Occipital lobe (tissue), 2 donors: ENCODE data around the gene C16orf86. TPM values are rescaled to one million over a fixed set of nuclear protein-coding genes. Genes with fewer than 3 reads are reported as not detected.

Source experiments
- DNase-seq: peaks from one replicate; lab custom pipeline; 2025; lab: John Stamatoyannopoulos, UW
- total RNA-seq: library from RNA; depleted of rRNA; stranded (reverse); fragments of >200 nt; gene quantifications from one replicate; pipeline ENCODE4 v1.2.3, GENCODE V29; 2014

C16orf86 gene
- total RNA-seq, 1 donor from 2014 or later = 3.1 TPM

DNA sequence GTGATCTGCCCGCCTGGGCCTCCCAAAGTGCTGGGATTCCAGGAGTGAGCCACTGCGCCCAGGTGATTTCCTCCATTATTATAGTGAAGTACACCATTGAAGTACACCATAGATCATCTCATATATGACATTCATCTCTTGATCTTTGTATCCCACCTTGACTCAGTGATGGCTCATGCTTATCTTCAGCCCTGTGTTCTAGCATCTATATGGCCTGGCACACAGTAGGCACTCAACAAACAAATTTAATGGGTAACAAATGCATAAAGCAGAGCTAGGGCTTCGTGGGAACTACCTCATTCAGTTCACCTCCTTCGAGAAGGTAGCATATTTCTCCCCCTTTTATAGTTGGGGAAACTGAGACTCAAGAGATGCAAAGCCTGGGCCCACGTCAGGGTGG is 1.0 kb upstream of the C16orf86 start:
- no peak for DNase-seq

DNA sequence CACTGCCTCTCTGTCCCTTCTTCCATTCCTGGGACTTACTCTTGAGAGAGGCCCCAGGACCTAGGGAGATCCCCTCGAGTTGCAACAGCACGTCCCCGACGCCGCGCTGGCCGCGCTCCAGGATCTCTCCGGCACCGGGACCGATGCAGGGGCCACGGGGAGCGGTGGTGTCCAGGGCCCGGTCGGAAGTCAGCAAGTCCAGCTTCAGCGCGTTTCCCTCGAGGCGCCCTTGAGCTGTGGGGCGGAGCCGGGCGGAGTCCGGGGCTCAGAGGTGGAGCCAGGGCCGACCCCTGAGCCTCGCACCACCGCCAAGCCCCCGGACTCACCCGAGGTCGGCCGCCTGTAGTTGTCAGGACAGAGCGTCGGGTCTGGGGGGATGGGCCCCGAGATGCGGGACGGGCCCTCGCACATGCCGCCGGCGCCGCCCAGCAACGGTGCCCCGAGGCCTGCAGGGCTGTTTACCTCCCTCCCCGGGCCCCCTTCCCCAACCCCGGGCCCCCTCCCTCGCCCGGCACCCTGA is 522 bp upstream of the C16orf86 start:
- DNase-seq = no peak

DNA sequence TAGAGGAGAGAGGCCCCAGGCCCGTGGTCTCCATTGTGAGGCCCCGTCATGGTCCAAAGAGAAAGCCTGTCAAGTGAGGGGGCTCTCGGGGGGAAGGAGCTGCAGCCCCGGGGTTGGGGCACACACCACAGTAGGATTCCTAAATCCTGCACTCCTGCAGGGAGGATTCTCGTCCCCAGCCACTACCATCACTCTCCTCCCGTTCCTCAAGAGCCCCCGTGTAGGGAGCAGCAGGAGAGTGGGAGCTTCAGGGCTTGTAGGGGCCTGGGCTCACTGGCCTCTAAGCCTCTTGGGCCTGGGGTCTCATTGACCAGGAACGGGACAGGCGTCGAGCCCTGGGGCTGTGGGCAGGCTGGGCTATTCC is 821 bp downstream of the C16orf86 start:
- no peak for DNase-seq

DNA sequence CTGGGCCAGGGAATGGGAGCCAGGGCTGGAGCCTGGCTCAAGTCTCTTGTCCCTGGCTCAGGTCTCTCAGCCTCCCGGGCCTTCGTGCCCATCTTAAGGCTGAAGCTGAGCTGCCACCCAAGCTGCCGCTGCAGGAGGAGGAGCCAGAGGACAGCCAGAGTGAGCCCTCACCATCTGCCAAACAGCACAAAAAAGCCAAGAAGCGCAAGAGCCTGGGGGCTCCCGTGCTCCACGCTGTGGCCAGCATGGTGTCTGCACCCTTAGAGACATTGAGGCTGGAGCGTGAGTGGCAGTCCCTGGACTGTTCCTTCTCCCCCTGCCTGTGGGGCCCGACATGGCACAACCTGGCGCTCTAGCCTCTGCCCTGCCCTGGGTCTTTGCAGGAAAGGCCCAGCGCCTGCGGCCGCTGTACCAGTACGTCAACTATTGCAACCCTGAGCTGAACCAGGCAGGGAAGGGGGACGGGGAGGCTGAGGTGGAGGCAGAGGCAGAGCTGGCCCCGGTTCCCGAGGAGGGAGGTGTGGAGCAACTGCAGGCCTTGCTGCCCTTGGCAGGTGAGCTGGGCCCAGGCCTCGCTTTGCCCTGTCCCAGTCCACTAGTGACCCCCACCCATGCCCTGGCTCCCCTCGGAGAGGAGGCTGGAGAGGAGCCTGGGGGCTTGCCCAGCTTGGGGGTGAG is 1.3 kb downstream of the C16orf86 start:
- peak; percentile 79 for DNase-seq

DNA sequence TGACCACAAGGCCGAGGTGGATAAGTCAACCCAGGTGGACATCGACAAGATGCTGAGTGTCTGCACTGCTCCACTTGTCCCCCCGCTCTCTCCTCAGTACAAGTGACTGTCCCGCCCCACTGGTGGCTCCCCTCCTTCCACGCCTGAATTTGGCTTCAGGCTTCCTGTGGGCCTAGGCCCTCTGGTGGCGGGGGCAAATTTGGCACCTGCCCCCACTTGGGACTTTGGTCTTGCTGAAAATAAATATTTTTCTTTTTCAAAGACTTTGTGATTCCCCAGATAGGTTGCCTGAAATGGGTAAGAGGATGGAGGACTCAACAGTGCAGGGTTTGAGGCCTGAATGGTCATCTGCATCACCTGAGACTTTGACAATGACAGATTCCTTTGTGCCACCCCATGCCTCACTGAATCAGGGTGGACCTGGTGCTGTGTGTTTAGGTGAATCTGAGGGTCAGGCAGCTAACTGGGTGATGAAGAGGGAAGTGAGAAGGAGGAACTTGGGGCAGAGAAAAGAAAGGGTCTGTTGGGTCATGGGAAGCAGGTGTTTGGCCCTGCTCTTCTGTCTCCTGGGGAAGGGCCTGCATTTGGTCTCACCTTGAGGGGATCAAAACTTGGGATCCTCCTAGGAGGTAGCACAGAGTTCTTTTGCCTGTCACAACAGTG is 2.0 kb downstream of the C16orf86 start:
- no peak for DNase-seq

DNA sequence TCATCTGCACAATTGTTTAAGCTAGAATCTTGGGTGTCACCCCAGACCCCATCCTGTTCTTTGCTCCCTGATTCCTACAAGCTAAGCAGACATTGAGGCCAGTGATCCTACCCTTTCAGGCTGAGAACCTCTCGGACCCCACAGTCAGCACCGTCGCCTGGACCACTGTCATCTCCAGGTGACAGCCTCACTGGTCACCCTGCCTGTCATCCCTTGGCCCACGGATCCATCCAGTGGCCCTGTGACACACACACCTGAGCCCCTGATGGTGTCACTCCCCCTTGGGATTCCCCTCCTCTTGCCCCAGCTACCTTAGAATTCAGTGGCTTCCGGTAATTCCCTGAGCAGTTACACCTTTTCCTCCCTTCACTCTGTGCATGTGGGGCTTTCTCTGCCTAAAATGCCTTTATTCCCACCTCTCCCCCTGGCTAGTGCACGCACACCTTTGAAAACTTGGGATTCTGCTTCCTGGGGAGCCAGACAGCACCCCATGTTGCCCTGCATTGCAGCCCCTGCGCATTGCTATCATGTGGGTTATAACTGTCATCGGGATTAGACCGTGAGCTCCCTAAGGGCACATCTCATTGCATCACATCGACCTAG is 3.0 kb downstream of the C16orf86 start:
- DNase-seq = no peak

DNA sequence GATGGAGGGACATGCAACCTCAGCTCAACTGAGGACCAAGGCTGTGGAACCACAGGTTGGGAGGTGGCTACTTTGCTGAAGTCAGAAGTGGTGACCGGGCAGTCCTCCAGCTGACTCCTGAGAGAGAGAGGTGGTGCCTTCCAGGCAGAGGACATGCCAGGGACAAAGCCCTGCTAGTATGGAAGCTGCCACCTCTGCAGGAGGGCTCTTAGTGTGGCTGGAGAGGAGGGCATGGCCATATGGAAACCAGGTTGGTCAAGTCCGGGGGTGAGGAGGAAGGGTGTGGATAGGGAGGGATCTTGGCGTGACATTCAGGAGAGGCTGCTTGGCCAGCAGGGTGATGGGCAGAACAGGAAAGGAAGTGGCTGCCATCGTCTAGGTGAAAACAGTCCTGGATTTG is 5.7 kb downstream of the C16orf86 start:
- DNase-seq = no peak

DNA sequence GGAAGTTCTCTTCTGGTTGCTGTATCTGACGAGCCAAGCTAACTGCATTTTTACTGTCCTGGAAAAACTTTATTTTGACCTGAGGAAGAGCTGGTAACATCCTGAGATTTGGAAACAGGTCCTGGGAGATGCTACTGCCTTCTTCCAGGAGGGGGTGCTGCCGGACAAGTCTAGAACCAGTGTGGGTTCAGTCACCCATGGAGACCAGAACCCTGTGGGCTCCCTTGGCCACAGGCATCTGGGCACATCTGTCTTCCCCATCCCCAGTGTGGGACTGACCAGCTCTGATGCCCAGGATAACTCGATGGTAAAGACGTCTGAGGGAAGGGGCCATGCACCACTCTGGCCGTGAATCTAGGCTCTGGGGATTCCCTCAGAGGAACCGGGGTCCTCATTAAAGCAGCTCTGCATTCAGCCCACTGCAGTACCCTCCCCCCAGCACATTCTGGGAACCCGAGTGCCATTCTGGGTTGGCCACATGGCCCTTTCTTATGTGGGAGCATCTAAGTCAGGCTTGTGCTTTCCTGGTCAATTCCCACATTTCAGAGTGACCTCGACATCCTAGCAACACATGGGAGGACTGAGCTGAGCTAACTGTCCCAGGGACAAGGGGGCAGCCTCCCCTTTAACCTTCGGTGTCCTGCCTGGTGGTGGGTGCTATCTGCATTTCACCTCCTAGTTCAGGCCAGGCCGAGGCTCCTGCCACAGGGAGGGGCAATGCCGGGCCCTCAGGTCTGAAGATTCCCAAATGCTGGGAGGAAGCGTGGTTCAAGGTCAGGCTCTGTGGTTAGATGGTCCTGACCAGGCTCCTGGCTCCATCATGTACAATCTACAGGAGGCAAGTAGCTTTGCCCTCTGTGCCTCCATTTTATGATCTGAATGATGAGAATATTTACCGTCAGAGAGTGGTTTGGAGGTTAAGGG is 6.4 kb downstream of the C16orf86 start:
- DNase-seq = peak; percentile 43

DNA sequence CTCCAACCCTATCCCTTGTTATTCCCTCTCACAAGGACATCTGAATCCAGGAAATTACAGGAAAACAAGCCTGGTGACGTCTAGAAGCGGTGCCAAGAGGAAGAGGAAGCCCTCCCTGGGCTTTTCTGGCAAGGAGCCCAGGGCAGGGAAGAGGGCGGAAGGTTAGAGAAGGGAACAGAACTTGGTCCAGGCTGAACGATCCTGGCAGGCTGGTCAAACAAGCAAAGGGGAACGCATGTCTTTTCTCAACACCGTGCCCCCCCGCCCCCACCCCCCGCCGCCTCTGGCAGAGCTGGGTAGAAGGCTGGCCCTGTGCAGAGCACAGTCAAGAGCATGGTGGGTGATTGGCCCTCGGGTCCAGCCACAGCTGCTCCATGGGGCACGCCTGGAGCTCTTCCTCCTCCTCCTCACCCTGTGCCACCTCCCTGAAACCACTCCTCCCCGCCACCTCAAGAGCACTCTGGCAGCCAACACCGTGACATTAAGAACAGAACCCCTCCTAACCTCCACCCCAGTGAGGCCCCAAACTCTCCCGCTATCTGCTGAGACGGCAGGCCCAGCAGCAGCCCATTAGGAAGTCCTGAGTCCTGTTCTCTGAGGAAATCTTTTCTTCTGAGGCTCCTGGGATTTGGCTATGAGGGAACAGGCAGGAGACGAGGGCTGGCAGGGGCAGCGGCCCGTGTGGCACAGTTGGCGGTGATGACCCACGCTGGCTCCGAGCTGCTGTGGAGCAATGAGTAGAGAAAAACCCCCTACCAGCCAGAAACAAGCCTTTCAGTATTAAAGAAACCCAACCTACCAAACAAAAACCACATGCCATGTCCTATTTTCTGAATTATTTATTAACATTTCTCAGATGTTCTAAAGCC is 7.3 kb downstream of the C16orf86 start:
- no peak for DNase-seq

DNA sequence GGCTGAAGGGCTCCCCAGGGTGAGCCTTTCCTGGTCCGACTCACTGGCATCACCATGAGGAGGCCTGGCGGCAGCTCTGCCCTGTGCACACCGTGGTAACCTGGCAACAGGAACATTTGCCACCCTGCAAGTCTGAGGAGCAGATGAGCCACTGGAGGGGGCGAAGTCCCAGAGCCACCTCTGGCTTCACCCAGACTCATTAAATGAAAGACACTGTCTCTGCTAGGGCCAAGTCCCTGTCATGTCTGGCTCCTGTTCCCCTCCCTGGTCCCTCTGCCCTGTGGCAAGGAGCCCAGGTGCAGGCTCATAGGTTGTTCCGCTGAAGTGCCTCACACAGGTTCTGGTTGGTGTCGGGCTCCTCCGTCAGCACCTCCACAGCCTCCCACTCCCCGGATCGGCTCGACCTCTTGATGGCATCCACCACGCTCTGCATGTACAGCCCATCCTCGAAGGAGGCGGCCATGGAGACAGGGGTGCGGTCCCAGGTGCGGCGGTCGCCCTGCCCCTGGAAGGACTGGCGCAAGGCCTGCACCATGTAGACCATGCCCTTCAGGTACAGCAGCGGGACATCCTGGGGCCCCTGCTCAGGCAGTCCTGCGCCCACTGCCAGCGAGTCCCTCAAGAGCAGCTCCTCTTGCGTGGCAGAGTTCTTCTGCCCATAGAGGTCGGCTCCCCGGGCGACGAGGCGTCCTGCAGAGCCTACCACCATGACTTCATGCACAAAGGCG is 8.4 kb downstream of the C16orf86 start:
- DNase-seq = no peak

DNA sequence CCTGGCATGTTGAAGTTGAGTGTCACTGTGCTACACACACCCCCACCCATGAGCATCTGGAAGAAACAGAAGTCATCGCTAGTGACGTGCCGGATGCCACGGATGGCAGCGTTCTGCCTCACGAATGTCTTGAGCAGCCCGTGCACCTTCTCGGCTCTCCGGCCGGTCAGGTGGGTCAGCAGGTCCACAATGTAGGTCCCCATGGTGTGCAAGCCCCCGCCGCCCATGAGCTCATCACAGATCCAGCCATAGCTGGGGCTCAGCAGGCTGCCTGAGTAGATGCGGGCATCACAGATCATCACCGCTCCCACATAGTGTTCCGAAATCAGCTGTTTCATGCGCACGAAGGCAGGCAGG is 8.9 kb downstream of the C16orf86 start:
- no peak for DNase-seq

DNA sequence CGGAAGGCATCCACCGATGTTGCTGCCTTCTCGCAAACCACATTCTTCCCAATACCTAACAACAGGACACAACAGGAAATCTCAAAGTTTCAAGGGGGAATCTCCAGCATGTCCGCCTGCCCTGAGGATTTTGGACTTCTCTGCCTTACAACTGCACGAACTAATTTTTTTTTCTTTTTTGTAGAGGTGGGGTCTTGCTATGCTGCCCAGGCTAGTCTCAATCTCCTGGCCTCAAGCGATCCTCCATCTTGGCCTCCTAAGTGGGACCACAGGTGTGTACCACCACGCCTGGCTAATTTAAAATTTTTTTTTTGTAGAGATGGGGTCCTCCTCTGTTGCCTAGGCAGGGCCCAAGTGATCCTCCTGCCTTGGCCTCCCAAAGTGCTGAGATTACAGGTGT is 9.4 kb downstream of the C16orf86 start:
- DNase-seq = no peak

DNA sequence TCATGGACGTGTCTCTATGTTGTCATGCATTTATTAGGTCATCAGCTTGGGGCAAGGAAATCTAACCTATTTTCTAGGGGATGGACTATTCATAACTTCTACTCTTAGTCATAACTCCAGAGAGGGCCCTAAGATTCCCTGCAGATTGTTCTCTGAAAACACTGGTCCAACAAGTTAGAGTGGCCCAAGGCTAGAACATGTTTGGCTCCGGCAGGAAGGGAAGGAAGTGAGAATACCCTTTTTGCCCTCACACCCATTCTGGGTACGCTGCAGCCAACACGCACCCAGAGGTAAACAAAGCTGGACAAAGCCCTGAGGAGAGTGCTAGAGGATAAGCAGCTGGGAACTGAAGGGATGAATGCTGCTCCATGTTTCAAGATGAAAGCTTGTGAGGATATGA is 9.9 kb downstream of the C16orf86 start:
- no peak for DNase-seq

DNA sequence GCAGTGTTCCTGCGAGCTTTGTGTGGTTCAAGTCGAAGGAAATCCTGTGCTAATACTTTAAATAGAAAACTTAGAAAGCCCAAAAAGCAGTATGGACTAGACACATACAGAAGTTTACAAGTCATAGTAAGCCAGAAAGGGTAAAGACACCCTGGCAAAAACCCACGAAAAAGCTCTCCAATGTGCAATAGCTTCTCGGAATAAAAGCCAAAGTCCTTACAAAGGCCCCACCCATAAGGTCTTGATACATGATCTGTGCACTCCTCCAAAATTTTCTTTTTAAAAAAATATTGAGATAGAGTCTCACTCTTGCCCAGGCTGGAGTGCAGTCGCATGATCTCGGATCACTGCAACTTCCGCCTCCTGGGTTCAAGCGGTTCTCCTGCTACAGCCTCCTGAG is 10.3 kb downstream of the C16orf86 start:
- DNase-seq = no peak

DNA sequence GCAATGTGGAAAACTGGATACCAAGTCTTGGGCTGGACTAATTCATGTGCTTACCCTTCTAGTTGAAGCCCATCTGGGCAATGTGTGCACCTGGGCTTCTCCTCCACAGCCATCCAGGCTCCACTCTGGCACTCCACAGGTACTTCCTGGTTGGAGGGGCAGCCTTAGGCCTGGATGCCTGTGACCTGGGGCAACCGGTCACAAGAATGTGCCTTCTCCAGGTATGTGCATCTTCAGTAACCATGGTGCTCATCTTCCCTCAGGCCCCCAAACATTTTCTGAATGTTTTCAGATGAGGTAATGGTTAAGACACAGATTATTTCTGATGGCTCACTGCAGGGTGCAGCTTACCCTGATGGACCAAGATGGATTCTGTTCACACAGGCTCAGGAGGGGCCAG is 11.1 kb downstream of the C16orf86 start:
- no peak for DNase-seq

DNA sequence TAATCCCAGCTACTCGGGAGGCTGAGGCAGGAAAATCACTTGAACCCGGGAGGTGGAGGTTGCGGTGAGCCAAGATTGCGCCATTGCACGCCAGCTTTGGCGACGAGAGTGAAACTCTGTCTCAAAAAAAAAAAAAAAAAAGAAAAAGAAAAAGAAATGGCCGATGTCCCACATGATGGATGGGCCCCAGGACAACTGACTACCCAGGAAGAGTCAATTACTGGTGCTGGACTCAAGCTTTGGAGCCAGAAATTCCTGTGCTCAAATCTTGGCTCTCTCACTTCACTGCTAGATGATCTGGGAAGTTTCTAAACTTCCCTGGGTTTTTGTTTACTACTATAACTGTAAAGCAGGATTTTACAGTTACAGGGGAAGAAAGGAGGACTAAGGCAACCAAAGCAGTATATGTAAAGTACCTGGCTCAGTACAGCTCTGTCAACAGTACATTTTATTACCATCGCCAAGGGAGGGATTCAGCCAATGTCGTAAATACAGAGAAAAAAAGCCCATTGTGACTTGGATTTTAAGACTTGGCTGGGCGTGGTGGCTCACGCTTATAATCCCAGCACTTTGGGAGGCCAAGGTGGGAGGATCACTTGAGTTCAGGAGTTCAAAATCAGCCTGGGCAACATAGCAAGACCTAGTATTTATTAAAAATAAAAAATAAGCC is 11.9 kb downstream of the C16orf86 start:
- no peak for DNase-seq

DNA sequence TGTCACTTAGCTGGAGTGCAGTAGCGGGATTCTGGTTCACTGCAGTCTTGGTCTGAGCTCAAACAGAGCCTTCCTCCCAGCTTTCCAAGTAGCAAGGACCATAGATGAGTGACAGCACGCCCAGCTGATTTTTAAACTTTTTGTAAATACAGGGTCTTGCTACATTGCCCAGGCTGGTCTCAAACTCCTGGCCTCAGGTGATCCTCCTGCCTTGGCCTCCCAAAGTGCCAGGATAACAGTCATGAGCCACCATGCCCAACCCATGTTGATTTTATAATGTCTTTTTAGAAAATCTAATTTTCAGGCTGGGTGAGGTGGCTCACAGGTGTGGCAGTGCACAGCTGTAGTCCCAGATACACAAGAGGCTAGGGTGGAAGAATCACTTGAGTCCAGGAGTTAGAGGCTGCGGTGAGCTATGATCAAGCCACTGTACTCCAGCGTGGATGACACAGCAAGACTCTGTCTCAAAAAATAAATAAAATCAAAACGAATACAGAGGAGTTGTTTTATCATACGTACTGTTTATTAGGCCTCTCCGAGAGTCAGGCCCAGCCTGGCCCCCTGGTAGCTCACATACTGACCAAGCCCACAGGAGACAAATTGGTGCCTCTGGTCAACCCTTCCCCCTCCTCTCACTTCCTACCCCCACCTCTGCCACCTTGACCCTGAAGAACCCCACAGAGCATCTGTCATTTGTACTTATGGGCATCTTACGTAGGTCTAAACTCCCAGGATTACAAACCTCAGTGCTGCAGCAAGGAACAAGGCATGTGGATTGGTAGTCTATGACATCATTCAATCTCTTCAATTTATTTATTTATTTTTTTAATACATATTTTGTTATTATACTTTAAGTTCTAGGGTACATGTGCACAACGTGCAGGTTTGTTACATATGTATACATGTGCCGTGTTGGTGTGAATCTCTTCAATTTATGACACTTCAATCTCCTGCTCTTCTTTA is 13.6 kb downstream of the C16orf86 start:
- DNase-seq = no peak

DNA sequence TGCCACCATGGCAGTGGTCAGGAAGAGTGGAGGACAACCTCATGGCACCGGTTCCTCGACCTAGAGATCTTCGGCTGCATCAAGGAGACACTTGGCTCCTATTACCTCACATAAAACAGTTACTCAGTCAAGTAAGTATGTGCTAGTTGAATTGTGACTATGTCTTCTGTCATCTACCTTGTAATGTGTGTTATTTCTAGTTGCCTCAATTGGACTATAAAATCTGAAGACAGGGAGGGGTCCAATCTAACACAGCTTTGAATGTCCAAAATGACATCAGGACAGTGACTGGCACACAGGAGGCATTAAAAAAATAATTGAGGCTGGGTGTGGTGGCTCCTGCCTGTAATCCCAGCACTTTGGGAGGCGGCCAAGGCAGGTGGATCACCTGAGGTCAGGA is 17.2 kb downstream of the C16orf86 start:
- no peak for DNase-seq
